HG02885 (cell line): Measurements from ENCODE around the gene UACA.

Experiments used
- ATAC-seq: cut with Tn5 transposase; IDR thresholded peaks from one replicate; pipeline ENCODE4 v1.9.1; 2021; ENCODE audit warnings: mild to moderate bottlenecking; ENCODE audit not compliant: unreplicated experiment, poor library complexity

Gene UACA

GRCh38 chr15:70609889-70610288, 153.5 kb downstream of the UACA start:
- ATAC-seq: no peak

- no peak for ATAC-seq
Observed at GRCh38 chr15:70608144-70608543, 155.2 kb downstream of the UACA start.

GRCh38 chr15:70605606-70606410, 157.6 kb downstream of the UACA start:
- ATAC-seq: no peak

GRCh38 chr15:70604666-70605315, 158.6 kb downstream of the UACA start:
- ATAC-seq: no peak
